Loucy (cell line): ENCODE measurements around the gene TPK1.

Source experiments
- H2AFZ ChIP-seq: fragments of 200-600 bp; sonication (generic); 2 replicates; pipeline ENCODE4 v1.6.0; 2016; ENCODE audit warnings: antibody characterized with exemption, mild to moderate bottlenecking, low read length, moderate library complexity
- H3F3A ChIP-seq: fragments of 200-600 bp; 2 replicates; pipeline ENCODE4 v1.6.0; 2016; ENCODE audit warnings: antibody characterized with exemption, low read depth, mild to moderate bottlenecking
- H3K27me3 ChIP-seq: fragments of 200-600 bp; sonication (generic); 2 replicates; pipeline ENCODE4 v1.6.1; 2014; ENCODE audit warnings: low read length, mild to moderate bottlenecking; ENCODE audit not compliant: insufficient read depth, poor library complexity, severe bottlenecking
- H3K36me3 ChIP-seq: fragments of 200-600 bp; sonication (generic); 2 replicates; pipeline ENCODE4 v1.6.1; 2016; ENCODE audit warnings: low read length; ENCODE audit not compliant: insufficient read depth
- H3K4me1 ChIP-seq: fragments of 200-600 bp; sonication (generic); 2 replicates; pipeline ENCODE4 v1.5.1; 2014; ENCODE audit warnings: low read length, mild to moderate bottlenecking; ENCODE audit not compliant: insufficient read depth, poor library complexity, severe bottlenecking
- H3K4me2 ChIP-seq: fragments of 200-600 bp; sonication (generic); 2 replicates; pipeline ENCODE4 v1.6.0; 2014; ENCODE audit warnings: antibody characterized with exemption, low read length, low read depth, mild to moderate bottlenecking; ENCODE audit not compliant: poor library complexity, severe bottlenecking
- H3K4me3 ChIP-seq: fragments of 200-600 bp; sonication (generic); 2 replicates; pipeline ENCODE4 v1.5.1; 2014; ENCODE audit warnings: low read length, mild to moderate bottlenecking, mixed read lengths; ENCODE audit not compliant: poor library complexity, severe bottlenecking
- H3K79me2 ChIP-seq: fragments of 200-600 bp; sonication (generic); 2 replicates; pipeline ENCODE4 v1.6.1; 2014; ENCODE audit warnings: low read length; ENCODE audit not compliant: insufficient read depth
- H3K9ac ChIP-seq: fragments of 200-600 bp; sonication (generic); 2 replicates; pipeline ENCODE4 v1.6.0; 2014; ENCODE audit warnings: mild to moderate bottlenecking, low read depth, low read length, moderate library complexity; ENCODE audit not compliant: poor library complexity, severe bottlenecking
- H3K9me2 ChIP-seq: fragments of 200-600 bp; sonication (generic); replicated peaks from 2 replicates; pipeline ENCODE4 v1.6.1; 2016; ENCODE audit warnings: low read depth, low read length, mixed read lengths
- H3K9me3 ChIP-seq: fragments of 200-600 bp; sonication (generic); 2 replicates; pipeline ENCODE4 v1.6.1; 2014; ENCODE audit warnings: mild to moderate bottlenecking, antibody characterized with exemption, low read length, low read depth; ENCODE audit not compliant: insufficient read depth
- H4K20me1 ChIP-seq: fragments of 200-600 bp; sonication (generic); 2 replicates; pipeline ENCODE4 v1.6.0; 2014; ENCODE audit warnings: antibody characterized with exemption, low read length, mild to moderate bottlenecking; ENCODE audit not compliant: insufficient read depth, poor library complexity, severe bottlenecking
- EZH2phosphoT487 ChIP-seq: fragments of 200-600 bp; IDR thresholded peaks from 2 replicates; pipeline ENCODE4 v1.6.1; 2018; ENCODE audit warnings: antibody characterized with exemption, mild to moderate bottlenecking, moderate library complexity, borderline replicate concordance
- TF ChIP-seq, protein P1 (sequence below): fragments of 200-600 bp; sonication (generic); conservative IDR thresholded peaks from 2 replicates; pipeline ENCODE4 v1.5.1; 2014; ENCODE audit warnings: mild to moderate bottlenecking, antibody characterized with exemption, low read length

Gene TPK1

DNA sequence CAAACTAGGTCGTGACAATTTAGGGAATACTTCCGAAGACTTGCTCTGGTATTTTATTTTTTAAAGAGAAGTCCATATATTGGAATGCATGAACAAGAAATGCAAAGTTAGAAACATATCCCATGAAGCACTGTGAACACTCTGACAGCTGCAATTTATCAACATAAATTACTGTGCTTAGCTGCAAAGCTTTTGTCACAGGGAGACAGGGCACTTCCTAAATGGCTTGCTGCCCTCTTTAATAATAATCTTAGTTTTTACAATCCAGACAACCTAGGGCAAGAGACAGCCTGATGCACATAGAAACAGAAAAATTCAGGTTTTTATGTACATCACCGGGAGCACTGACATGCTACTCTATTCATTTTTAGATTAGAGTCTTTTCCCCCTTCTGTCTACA is 354.0 kb downstream of the TPK1 start:
- Histone ChIP-seq H3K4me1 (no peaks in the 10 kb centered on the region), H3K79me2 (no peaks in the 10 kb centered on the region), H2AFZ (no peak overlapping the region), H3K9me3 (no peaks in the 10 kb centered on the region), H3F3A (no peaks in the 10 kb centered on the region), H4K20me1 (no peaks in the 10 kb centered on the region), H3K4me2 (no peak overlapping the region), H3K9ac (no peak overlapping the region), H3K9me2 (no peaks in the 10 kb centered on the region), H3K4me3 (no peak overlapping the region), H3K27me3 (no peaks in the 10 kb centered on the region), H3K36me3 (no peaks in the 10 kb centered on the region)
- TF ChIP-seq, protein P1, sequence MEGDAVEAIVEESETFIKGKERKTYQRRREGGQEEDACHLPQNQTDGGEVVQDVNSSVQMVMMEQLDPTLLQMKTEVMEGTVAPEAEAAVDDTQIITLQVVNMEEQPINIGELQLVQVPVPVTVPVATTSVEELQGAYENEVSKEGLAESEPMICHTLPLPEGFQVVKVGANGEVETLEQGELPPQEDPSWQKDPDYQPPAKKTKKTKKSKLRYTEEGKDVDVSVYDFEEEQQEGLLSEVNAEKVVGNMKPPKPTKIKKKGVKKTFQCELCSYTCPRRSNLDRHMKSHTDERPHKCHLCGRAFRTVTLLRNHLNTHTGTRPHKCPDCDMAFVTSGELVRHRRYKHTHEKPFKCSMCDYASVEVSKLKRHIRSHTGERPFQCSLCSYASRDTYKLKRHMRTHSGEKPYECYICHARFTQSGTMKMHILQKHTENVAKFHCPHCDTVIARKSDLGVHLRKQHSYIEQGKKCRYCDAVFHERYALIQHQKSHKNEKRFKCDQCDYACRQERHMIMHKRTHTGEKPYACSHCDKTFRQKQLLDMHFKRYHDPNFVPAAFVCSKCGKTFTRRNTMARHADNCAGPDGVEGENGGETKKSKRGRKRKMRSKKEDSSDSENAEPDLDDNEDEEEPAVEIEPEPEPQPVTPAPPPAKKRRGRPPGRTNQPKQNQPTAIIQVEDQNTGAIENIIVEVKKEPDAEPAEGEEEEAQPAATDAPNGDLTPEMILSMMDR: no peak
- no peak for TF ChIP-seq EZH2phosphoT487

DNA sequence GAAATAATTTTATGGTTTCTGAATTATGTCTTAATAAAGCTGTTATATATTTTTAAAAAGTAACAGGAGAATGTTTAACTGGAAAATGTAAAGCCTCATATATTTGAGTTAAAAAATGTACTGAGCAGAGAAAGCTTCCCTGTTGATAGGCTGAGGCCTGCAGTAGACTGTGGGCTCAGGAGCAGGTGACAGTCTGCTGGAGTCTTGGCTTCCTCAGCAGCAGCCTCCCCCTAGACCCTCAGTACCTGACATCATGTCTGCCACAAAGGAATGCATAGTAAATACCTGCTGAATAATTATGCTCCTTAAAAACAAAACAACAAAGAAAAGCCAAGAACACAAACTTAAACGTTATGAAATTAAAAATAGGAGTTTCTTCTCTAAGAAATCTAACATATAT is 358.5 kb downstream of the TPK1 start:
- Histone ChIP-seq H4K20me1 (no peaks in the 10 kb centered on the region), H2AFZ (no peak overlapping the region), H3F3A (no peaks in the 10 kb centered on the region), H3K9me3 (no peaks in the 10 kb centered on the region), H3K36me3 (no peaks in the 10 kb centered on the region), H3K4me3 (no peak overlapping the region), H3K27me3 (no peaks in the 10 kb centered on the region), H3K4me2 (no peak overlapping the region), H3K4me1 (no peaks in the 10 kb centered on the region), H3K79me2 (no peaks in the 10 kb centered on the region), H3K9ac (no peak overlapping the region), H3K9me2 (no peaks in the 10 kb centered on the region)
- TF ChIP-seq, protein P1: no peak
- TF ChIP-seq EZH2phosphoT487: no peak

DNA sequence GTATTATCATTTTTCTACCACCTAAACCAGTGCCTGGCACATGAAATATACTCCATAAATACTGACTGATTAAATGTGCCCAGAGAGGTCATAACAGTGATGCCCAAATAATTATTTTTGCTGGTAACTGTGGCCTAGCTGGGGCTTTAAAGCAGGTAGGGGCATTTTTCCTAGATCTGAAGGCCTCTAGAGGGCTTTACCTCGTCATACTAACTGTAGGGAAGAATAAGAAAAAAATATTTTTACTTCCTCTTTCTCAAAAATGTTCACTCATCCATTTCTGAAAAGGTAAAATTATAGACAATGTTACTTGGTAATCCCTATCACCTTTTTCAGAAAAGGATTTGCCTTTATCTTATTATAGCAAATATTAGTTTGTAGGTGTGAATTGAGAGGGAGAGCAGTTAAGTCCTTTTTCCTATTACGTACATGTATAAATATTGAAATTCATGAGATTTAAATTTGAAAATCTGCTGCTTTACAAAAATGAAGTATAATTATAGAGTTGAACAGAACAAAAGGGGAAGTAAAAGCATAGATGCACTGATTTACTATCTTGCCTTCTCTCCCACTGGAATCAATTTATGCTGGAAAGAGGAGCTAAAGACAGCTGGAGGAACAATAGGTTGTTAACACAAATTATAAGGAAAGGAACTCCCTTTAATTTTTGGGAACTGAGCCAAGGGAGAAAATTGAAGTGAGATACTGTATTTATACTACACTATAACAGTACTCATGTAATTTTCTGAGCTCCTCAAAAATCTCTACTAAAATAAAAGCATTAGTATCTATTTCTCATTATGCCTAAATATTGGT is 360.8 kb downstream of the TPK1 start:
- Histone ChIP-seq H3K9me3 (no peaks in the 10 kb centered on the region), H3K27me3 (no peaks in the 10 kb centered on the region), H3K79me2 (no peaks in the 10 kb centered on the region), H3K9me2 (no peaks in the 10 kb centered on the region), H3K4me2 (no peak overlapping the region), H3K4me1 (no peaks in the 10 kb centered on the region), H3F3A (no peaks in the 10 kb centered on the region), H3K36me3 (no peaks in the 10 kb centered on the region), H3K9ac (no peak overlapping the region), H3K4me3 (no peak overlapping the region), H4K20me1 (no peaks in the 10 kb centered on the region), H2AFZ (no peak overlapping the region)
- TF ChIP-seq, protein P1: no peak
- no peak for TF ChIP-seq EZH2phosphoT487
